HG03280 (cell line): ENCODE measurements around the gene CALHM2.

Experiments used
- ATAC-seq: cut with Tn5 transposase; IDR thresholded peaks from one replicate; pipeline ENCODE4 v1.9.1; 2021; ENCODE audit warnings: mild to moderate bottlenecking, moderate library complexity; ENCODE audit not compliant: unreplicated experiment

Gene CALHM2

GRCh38 chr10:103451091-103451813 lies 918 bp downstream of the CALHM2 start:
- no peak for ATAC-seq

- ATAC-seq: no peak
These were observed 1.9 kb downstream of the CALHM2 start for GRCh38 chr10:103450201-103450695.

- ATAC-seq: no peak
These were observed 2.7 kb downstream of the CALHM2 start for GRCh38 chr10:103449208-103450144.

- no peak for ATAC-seq
These were observed 3.4 kb downstream of the CALHM2 start for GRCh38 chr10:103448746-103449145.

- ATAC-seq: no peak
These were observed 5.0 kb downstream of the CALHM2 start for GRCh38 chr10:103447187-103447586.

- ATAC-seq: no peak
These were observed 6.2 kb downstream of the CALHM2 start for GRCh38 chr10:103445767-103446567.

- no peak for ATAC-seq
These were observed 6.8 kb downstream of the CALHM2 start for GRCh38 chr10:103445366-103445765.

- no peak for ATAC-seq
These were observed 7.7 kb downstream of the CALHM2 start for GRCh38 chr10:103444478-103444877.

- ATAC-seq: no peak
These were observed 8.5 kb downstream of the CALHM2 start for GRCh38 chr10:103443475-103444185.

GRCh38 chr10:103442031-103442461 lies 10.1 kb downstream of the CALHM2 start:
- no peak for ATAC-seq

GRCh38 chr10:103441611-103442010 lies 10.6 kb downstream of the CALHM2 start:
- ATAC-seq: no peak

- no peak for ATAC-seq
These were observed 11.0 kb downstream of the CALHM2 start for GRCh38 chr10:103441206-103441605.

- no peak for ATAC-seq
These were observed 11.8 kb downstream of the CALHM2 start for GRCh38 chr10:103440416-103440815.

GRCh38 chr10:103439776-103440175 lies 12.4 kb downstream of the CALHM2 start:
- ATAC-seq: no peak

GRCh38 chr10:103433858-103434257 lies 18.3 kb downstream of the CALHM2 start:
- ATAC-seq: no peak

- ATAC-seq: no peak
These were observed 20.3 kb downstream of the CALHM2 start for GRCh38 chr10:103431902-103432301.

GRCh38 chr10:103429647-103430046 lies 22.5 kb downstream of the CALHM2 start:
- no peak for ATAC-seq

GRCh38 chr10:103428989-103429643 lies 23.1 kb downstream of the CALHM2 start:
- no peak for ATAC-seq

- ATAC-seq: no peak
These were observed 24.3 kb downstream of the CALHM2 start for GRCh38 chr10:103427866-103428265.

- no peak for ATAC-seq
These were observed 28.4 kb downstream of the CALHM2 start for GRCh38 chr10:103423748-103424147.
